ENCODE results near the gene FAIM2.
"Not testable (repeated sequence)": the region's sequence is repeated elsewhere in the genome, so short reads cannot be mapped to it uniquely, and the experiment has no call there.

Gene FAIM2

GRCh38 chr12:49864798-49865090, 39.0 kb downstream of the FAIM2 start:
- TF ChIP-seq, protein P1, sequence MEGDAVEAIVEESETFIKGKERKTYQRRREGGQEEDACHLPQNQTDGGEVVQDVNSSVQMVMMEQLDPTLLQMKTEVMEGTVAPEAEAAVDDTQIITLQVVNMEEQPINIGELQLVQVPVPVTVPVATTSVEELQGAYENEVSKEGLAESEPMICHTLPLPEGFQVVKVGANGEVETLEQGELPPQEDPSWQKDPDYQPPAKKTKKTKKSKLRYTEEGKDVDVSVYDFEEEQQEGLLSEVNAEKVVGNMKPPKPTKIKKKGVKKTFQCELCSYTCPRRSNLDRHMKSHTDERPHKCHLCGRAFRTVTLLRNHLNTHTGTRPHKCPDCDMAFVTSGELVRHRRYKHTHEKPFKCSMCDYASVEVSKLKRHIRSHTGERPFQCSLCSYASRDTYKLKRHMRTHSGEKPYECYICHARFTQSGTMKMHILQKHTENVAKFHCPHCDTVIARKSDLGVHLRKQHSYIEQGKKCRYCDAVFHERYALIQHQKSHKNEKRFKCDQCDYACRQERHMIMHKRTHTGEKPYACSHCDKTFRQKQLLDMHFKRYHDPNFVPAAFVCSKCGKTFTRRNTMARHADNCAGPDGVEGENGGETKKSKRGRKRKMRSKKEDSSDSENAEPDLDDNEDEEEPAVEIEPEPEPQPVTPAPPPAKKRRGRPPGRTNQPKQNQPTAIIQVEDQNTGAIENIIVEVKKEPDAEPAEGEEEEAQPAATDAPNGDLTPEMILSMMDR (IDR thresholded peaks at IDR 0.05; ENCODE audit: insufficient read depth, low read depth, low read length, missing control alignments), result no peak
- DNase-seq (ENCODE audit: low read depth), result no peak
- H3K4me3 ChIP-seq (ENCODE audit: low read length), result no peak overlapping the region

GRCh38 chr12:49863946-49864797, 39.5 kb downstream of the FAIM2 start:
- TF ChIP-seq, protein P1 (IDR thresholded peaks at IDR 0.05; ENCODE audit: insufficient read depth, low read depth, low read length, missing control alignments), result no peak
- no peak for DNase-seq (ENCODE audit: low read depth)
- no peak overlapping the region for H3K4me3 ChIP-seq (ENCODE audit: low read length)

DNA sequence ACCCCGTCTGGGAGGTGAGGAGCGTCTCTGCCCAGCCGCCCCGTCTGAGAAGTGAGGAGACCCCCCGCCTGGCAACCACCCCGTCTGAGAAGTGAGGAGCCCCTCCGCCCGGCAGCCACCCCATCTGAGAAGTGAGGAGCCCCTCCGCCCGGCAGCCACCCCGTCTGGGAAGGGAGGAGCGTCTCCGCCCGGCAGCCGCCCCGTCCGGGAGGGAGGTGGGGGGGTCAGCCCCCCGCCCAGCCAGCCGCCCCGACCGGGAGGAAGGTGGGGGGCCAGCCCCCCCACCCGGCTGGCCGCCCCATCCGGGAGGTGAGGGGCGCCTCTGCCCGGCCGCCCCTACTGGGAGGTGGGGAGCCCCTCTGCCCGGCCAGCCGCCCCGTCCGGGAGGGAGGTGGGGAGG, 42.8 kb downstream of the FAIM2 start:
- not testable (repeated sequence) for DNase-seq (ENCODE audit: low read depth)

DNA sequence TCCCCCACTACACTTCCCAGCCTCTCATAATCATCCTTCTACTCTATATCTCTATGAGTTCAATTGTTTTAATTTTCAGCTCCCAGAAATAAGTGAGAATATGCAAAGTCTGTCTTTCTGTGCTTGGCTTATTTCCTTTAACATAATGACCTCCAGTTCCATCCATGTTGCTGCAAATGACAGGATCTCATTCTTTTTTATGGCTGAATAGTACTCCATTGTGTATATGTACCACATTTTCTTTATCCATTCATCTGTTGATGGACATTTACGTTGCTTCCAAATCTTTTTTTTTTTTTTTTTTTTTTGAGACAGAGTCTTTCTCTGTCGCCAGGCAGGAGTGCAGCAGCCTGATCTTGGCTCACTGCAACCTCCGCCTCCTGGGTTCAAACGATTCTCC, 47.8 kb downstream of the FAIM2 start:
- H3K4me3 ChIP-seq (ENCODE audit: low read length); DNase-seq (ENCODE audit: low read depth): not testable (repeated sequence)

More for the DNA sequence above, 42.8 kb downstream of the FAIM2 start:
- H3K4me3 ChIP-seq (ENCODE audit: low read length), result not testable (repeated sequence)

GRCh38 chr12:49854976-49855375, 48.7 kb downstream of the FAIM2 start:
- DNase-seq (ENCODE audit: low read depth), result no peak
- TF ChIP-seq, protein P1 (IDR thresholded peaks at IDR 0.05; ENCODE audit: insufficient read depth, low read depth, low read length, missing control alignments), result no peak

GRCh38 chr12:49853671-49854070, 50.0 kb downstream of the FAIM2 start:
- no peak overlapping the region for H3K4me3 ChIP-seq (ENCODE audit: low read length)
- no peak for DNase-seq (ENCODE audit: low read depth)
- TF ChIP-seq, protein P1 (IDR thresholded peaks at IDR 0.05; ENCODE audit: insufficient read depth, low read depth, low read length, missing control alignments), result no peak

More at GRCh38 chr12:49854976-49855375, 48.7 kb downstream of the FAIM2 start:
- H3K4me3 ChIP-seq (ENCODE audit: low read length), result no peak overlapping the region

DNA sequence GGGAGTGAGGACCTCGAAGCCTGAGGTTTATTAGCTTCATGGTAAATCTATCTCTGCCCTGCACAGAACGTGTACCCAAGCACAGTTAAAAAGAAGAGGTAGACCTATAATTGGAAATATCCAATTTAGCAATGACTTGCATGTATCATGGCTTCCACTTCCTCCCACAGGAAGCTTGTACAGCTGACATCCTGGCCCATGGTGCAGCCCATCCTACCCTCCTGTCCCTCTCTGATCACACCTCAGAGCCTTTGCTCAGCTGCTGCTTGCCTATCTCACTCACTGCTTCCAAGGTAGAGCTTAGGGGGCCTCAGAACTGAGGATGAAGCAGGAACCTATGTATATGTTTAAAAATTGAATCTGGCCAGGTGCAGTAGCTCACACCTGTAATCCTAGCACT, 56.5 kb downstream of the FAIM2 start:
- H3K4me3 ChIP-seq (ENCODE audit: low read length), result no peak overlapping the region
- DNase-seq (ENCODE audit: low read depth), result no peak
- TF ChIP-seq, protein P1 (IDR thresholded peaks at IDR 0.05; ENCODE audit: insufficient read depth, low read depth, low read length, missing control alignments), result no peak

GRCh38 chr12:49846032-49846431, 57.7 kb downstream of the FAIM2 start:
- no peak for DNase-seq (ENCODE audit: low read depth)
- TF ChIP-seq, protein P1 (IDR thresholded peaks at IDR 0.05; ENCODE audit: insufficient read depth, low read depth, low read length, missing control alignments), result no peak
- H3K4me3 ChIP-seq (ENCODE audit: low read length), result no peak overlapping the region

Measured in epithelial cell of esophagus (primary cell).